Endothelial cell of umbilical vein (primary cell): ENCODE data around the gene TSPEAR.
"Not testable (repeated sequence)": the region's sequence is repeated elsewhere in the genome, so short reads cannot be mapped to it uniquely, and the experiment has no call there.

Experiments used
- EZH2 ChIP-seq: IDR thresholded peaks from 2 replicates; pipeline ENCODE4 v1.6.1; 2012; ENCODE audit warnings: borderline replicate concordance, low read depth, mild to moderate bottlenecking, moderate library complexity, low read length, inconsistent platforms; ENCODE audit not compliant: severe bottlenecking
- FOS ChIP-seq: IDR thresholded peaks from 2 replicates; pipeline ENCODE4 v1.6.1; 2011; ENCODE audit warnings: mild to moderate bottlenecking, low read length, moderate library complexity, borderline replicate concordance; ENCODE audit not compliant: insufficient read depth
- GATA2 ChIP-seq: IDR thresholded peaks from 2 replicates; pipeline ENCODE4 v1.7.0; 2011; ENCODE audit warnings: low read depth, mild to moderate bottlenecking, moderate library complexity, mixed read lengths, low read length; ENCODE audit not compliant: insufficient read length, insufficient read depth
- JUN ChIP-seq: IDR thresholded peaks from 2 replicates; pipeline ENCODE4 v1.6.1; 2011; ENCODE audit warnings: borderline replicate concordance, low read depth; ENCODE audit not compliant: insufficient read length, insufficient read depth
- MYC ChIP-seq: IDR thresholded peaks from one replicate; pipeline ENCODE4 v1.6.1; 2011; ENCODE audit warnings: mild to moderate bottlenecking, low read depth, low read length
- POLR2A ChIP-seq: IDR thresholded peaks from 2 replicates; pipeline ENCODE4 v1.6.1; 2012; ENCODE audit warnings: low read depth, mild to moderate bottlenecking, control low read depth, low read length
- POLR2AphosphoS5 ChIP-seq: IDR thresholded peaks from 2 replicates; pipeline ENCODE4 v1.6.1; 2012; ENCODE audit warnings: low read depth, mild to moderate bottlenecking, control low read depth, low read length, moderate library complexity; ENCODE audit not compliant: insufficient read depth
- TF ChIP-seq, protein P1 (sequence below), 2 donors: IDR thresholded peaks; 1 replicate in 1 of 2; 2 replicates in 1 of 2; pipeline ENCODE4 v1.5.1; 2011; ENCODE audit warnings: low read length in 2 of 2, mild to moderate bottlenecking in 2 of 2, moderate library complexity in 2 of 2, control low read depth in 1 of 2, inconsistent platforms in 1 of 2, low read depth in 1 of 2; ENCODE audit not compliant: insufficient read depth in 1 of 2; ENCODE audit errors: extremely low read depth in 1 of 2
- TF ChIP-seq, protein P2 (sequence below): IDR thresholded peaks from 2 replicates; pipeline ENCODE4 v1.6.1; 2011; ENCODE audit not compliant: insufficient read depth, insufficient read length

DNA sequence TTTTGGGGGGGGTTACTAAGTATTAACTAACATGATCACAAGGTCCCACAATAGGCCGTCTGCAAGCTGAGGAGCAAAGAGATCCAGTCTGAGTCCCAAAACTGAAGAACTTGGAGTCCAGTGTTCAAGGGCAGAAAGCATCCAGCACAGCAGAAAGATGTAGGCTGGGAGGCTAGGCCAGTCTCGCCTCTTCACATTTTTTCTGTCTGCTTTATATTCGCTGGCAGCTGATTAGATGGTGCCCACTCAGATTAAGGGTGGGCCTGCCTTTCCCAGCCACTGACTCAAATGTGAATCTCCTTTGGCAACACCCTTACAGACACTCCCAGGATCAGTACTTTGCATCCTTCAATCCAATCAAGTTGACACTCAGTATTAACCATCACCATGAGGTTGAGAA, 21.6 kb downstream of the TSPEAR start:
- not testable (repeated sequence) for TF ChIP-seq EZH2, POLR2A, MYC, JUN, POLR2AphosphoS5, FOS, GATA2
- TF ChIP-seq, protein P1, sequence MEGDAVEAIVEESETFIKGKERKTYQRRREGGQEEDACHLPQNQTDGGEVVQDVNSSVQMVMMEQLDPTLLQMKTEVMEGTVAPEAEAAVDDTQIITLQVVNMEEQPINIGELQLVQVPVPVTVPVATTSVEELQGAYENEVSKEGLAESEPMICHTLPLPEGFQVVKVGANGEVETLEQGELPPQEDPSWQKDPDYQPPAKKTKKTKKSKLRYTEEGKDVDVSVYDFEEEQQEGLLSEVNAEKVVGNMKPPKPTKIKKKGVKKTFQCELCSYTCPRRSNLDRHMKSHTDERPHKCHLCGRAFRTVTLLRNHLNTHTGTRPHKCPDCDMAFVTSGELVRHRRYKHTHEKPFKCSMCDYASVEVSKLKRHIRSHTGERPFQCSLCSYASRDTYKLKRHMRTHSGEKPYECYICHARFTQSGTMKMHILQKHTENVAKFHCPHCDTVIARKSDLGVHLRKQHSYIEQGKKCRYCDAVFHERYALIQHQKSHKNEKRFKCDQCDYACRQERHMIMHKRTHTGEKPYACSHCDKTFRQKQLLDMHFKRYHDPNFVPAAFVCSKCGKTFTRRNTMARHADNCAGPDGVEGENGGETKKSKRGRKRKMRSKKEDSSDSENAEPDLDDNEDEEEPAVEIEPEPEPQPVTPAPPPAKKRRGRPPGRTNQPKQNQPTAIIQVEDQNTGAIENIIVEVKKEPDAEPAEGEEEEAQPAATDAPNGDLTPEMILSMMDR (IDR thresholded peaks at IDR 0.05; ENCODE audit: extremely low read depth in 1 of 2, insufficient read depth in 1 of 2, low read depth in 1 of 2, low read length in 2 of 2) = not testable (repeated sequence)
- TF ChIP-seq, protein P2, sequence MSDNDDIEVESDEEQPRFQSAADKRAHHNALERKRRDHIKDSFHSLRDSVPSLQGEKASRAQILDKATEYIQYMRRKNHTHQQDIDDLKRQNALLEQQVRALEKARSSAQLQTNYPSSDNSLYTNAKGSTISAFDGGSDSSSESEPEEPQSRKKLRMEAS = not testable (repeated sequence)
